D721Med (cell line): ENCODE data around the gene DNAJC8.

Source experiments
- DNase-seq: peaks from one replicate; pipeline ENCODE4 v3.0.0; 2011; ENCODE audit warnings: low spot score; ENCODE audit not compliant: insufficient read length
- FAIRE-seq: peaks from 2 replicates; lab custom pipeline; 2011; peaks lifted over from hg19 to GRCh38; lab: Jason Lieb, UNC
- CTCF ChIP-seq: IDR thresholded peaks from 2 replicates; pipeline ENCODE4 v1.5.1; 2012; ENCODE audit warnings: mild to moderate bottlenecking, control low read depth; ENCODE audit not compliant: insufficient read depth; ENCODE audit errors: missing control alignments

The DNAJC8 gene

GRCh38 chr1:28157894-28158293 is 74.9 kb downstream of the DNAJC8 start:
- no peak for TF ChIP-seq CTCF

GRCh38 chr1:28156821-28157220 is 76.0 kb downstream of the DNAJC8 start:
- TF ChIP-seq CTCF: no peak

More at GRCh38 chr1:28157894-28158293, 74.9 kb downstream of the DNAJC8 start:
- no peak for FAIRE-seq
- DNase-seq: no peak

GRCh38 chr1:28155628-28156027 is 77.2 kb downstream of the DNAJC8 start:
- FAIRE-seq (no peak), DNase-seq (no peak)

More at GRCh38 chr1:28156821-28157220, 76.0 kb downstream of the DNAJC8 start:
- FAIRE-seq: no peak
- DNase-seq: no peak

GRCh38 chr1:28154078-28154594 is 78.7 kb downstream of the DNAJC8 start:
- no peak for TF ChIP-seq CTCF
- DNase-seq (no peak), FAIRE-seq (no peak)

More at GRCh38 chr1:28155628-28156027, 77.2 kb downstream of the DNAJC8 start:
- no peak for TF ChIP-seq CTCF
